Naive thymus-derived CD8-positive, alpha-beta T cell (primary cell): Measurements from ENCODE around the gene MYRIP. TPM values are rescaled to one million over a fixed set of nuclear protein-coding genes. Genes with fewer than 3 reads are reported as not detected.
"Not testable (repeated sequence)": the region's sequence is repeated elsewhere in the genome, so short reads cannot be mapped to it uniquely, and the experiment has no call there.

ENCODE experiments used
- ATAC-seq, 2 donors: fragments of 150-1000 bp; cut with Tn5 transposase in 1 of 2; sonication (Bioruptor Pico), chemical (Tn5 transposase) in 1 of 2; 1 replicate in 1 of 2; 2 replicates in 1 of 2; pipeline ENCODE4 v1.10.0; 2021; ENCODE audit warnings: mild to moderate bottlenecking in 2 of 2, moderate library complexity in 2 of 2
- POLR2A ChIA-PET: fragments of 350-600 bp; sonication (Branson Sonifier 250); formaldehyde crosslinking; loops from one replicate; lab custom pipeline; 2021; ENCODE audit warnings: antibody characterized with exemption; lab: Charles Lee
- DNase-seq, 10 donors: peaks; one replicate each; pipeline versions ENCODE4 v3.0.0 to v3.0.0-alpha.2; 2020 to 2022
- H3K27ac Mint-ChIP-seq, 10 donors: one replicate each; pipeline ENCODE4 v1.8.0; 2020 to 2022; ENCODE audit warnings: mild to moderate bottlenecking in 10 of 10, mixed read lengths in 10 of 10, moderate library complexity in 4 of 10, inconsistent platforms in 1 of 10
- H3K27me3 Mint-ChIP-seq, 5 donors: one replicate each; pipeline ENCODE4 v1.8.0; 2021 to 2022; ENCODE audit warnings: mixed read lengths in 5 of 5
- H3K36me3 Mint-ChIP-seq, 3 donors: one replicate each; pipeline ENCODE4 v1.8.0; 2020 to 2022; ENCODE audit warnings: mixed read lengths in 3 of 3, mild to moderate bottlenecking in 2 of 3, inconsistent platforms in 1 of 3
- H3K4me1 Mint-ChIP-seq, 4 donors: one replicate each; pipeline ENCODE4 v1.8.0; 2021 to 2022; ENCODE audit warnings: mixed read lengths in 4 of 4
- H3K4me3 Mint-ChIP-seq, 10 donors: one replicate each; pipeline ENCODE4 v1.8.0; 2020 to 2022; ENCODE audit warnings: mild to moderate bottlenecking in 10 of 10, mixed read lengths in 10 of 10, moderate library complexity in 6 of 10, inconsistent platforms in 1 of 10
- H3K9me3 Mint-ChIP-seq, 9 donors: one replicate each; pipeline ENCODE4 v1.8.0; 2020 to 2022; ENCODE audit warnings: mixed read lengths in 9 of 9, mild to moderate bottlenecking in 3 of 9, inconsistent platforms in 1 of 9, moderate library complexity in 1 of 9
- polyA plus RNA-seq, 3 donors: library from polyadenylated mRNA; unstranded; fragments of 300-500 nt; fragmentation: Illumina TruSeq; gene quantifications; one replicate each; pipeline ENCODE4 v1.2.3, GENCODE V29; 2021
- total RNA-seq, 8 experiments: library from RNA in 2 of 8; stranded (reverse) in 2 of 8; gene quantifications; one replicate each; pipeline ENCODE4 v1.2.3 and lab custom pipeline; 2021 to 2026

MYRIP gene
- total and polyA plus RNA-seq, 5 experiments from 2014 or later = 0.08 TPM; not detected in 4

GRCh38 chr3:40083066-40083465 lies 273.7 kb downstream of the MYRIP start:
- Mint-ChIP-seq H3K4me1 (no peaks in the 10 kb centered on the region), H3K9me3 (peaks cover 0 to 26% (median 7%) of the 10 kb centered on the region in 9 donors), H3K36me3 (peaks cover 0 to 20% (median 0%) of the 10 kb centered on the region in 3 donors), H3K27ac (no peak overlapping the region), H3K4me3 (no peak overlapping the region), H3K27me3 (peaks cover 5 to 27% (median 7%) of the 10 kb centered on the region in 5 donors)
- DNase-seq (no peak), ATAC-seq (no peak)
- POLR2A ChIA-PET = no interaction called here

- peaks cover 5 to 27% (median 7%) of the 10 kb centered on the region in 5 donors for H3K27me3 Mint-ChIP-seq
- H3K4me3 Mint-ChIP-seq, H3K4me1 Mint-ChIP-seq, DNase-seq, ATAC-seq, H3K27ac Mint-ChIP-seq, POLR2A ChIA-PET: not testable (repeated sequence)
- peaks cover 0 to 20% (median 0%) of the 10 kb centered on the region in 3 donors for H3K36me3 Mint-ChIP-seq
- H3K9me3 Mint-ChIP-seq = peaks cover 0 to 26% (median 7%) of the 10 kb centered on the region in 9 donors
Observed at GRCh38 chr3:40084424-40084823, 275.0 kb downstream of the MYRIP start.

DNA sequence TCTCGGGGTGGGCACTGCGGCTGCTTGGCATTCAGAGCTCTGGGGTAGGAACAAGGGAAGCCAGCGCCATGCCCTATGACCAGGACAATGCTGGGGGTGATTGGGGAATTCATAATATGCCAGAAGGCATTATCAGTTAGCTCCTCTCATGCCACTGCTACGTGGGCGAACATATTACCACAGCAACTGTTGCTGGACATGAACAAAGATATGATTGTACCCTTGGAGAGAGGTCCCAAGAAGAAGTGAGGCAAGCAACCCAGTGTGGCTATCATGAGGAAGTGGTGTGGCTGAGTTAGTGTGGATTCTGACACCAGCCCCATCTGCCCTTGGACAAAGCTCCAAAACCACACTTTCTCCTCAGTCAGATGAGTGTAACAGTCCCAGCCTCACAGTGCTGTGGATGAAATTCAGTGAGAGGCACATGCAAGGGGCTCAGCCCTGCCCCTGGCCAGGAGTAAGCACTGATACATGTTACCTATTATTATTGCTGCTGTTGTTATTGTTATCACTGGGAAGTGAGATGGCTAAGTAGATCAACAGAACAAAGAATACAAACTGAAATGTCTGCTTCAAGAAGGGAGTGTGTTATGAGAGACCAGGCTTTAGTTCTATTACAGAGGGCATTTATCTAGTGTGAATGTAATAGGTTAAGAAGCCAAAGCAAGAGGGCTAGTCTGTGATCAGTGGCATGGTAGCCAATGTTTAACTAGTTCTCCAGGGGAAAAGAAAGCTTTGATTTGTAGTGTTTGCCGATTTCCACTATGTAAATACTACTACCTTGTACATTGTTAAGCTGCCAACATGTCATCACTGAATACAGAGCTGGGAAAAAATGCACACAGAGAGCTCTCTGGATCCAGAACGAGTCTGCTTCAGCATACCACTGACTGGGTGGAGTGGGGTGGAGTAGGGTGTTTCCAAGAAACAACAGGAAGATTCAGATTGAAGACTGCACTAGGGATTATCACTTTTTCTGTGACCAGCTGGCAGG lies 277.8 kb downstream of the MYRIP start:
- peaks cover under 1 to 27% (median 4%) of the 10 kb centered on the region in 5 donors for H3K27me3 Mint-ChIP-seq
- H3K4me3 Mint-ChIP-seq = no peak overlapping the region
- H3K36me3 Mint-ChIP-seq = peaks cover 0 to 7% (median 0%) of the 10 kb centered on the region in 3 donors
- no peak overlapping the region for H3K27ac Mint-ChIP-seq
- no peaks in the 10 kb centered on the region for H3K4me1 Mint-ChIP-seq
- POLR2A ChIA-PET = interaction anchor here (0.5 kb wide), 1 partner anchor 871 kb away, joined by 3 read pairs; no protein-coding TSS in a partner anchor
- no peak for DNase-seq
- ATAC-seq = no peak
- peaks cover 0 to 14% (median under 1%) of the 10 kb centered on the region in 9 donors for H3K9me3 Mint-ChIP-seq

DNA sequence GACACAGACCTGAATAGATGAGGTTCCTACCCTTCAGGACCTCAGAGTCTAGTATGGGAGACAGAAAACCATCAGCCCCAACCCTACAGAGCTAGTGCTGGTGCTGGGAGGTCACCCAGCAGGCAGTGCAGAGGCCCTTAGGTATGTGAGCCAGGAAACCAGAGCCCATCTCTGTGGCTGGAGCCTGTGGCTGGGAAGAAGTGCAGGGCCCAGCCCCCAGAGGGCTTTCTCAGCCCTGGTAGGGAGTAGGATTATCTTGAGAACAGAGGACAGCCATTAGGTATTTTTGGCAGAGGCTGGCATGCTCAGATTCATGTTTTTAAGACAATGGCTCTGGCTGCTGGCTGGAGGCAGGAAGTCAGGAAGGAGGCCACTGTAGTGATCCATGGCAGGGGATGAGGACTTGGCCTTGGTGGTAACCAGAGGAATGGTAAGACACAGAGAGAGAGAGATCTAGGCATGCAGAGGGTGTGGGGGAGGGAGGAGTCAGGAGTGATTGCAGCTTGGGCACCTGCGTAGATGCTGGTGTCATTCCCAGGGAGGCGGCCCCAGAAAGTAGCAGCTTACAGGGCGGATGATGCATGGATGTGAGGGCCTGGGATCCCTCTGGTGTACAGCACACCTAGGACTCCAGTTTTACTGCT lies 279.2 kb downstream of the MYRIP start:
- POLR2A ChIA-PET = no interaction called here
- Mint-ChIP-seq H3K27me3 (peaks cover 0 to 22% (median 4%) of the 10 kb centered on the region in 5 donors), H3K36me3 (no peaks in the 10 kb centered on the region), H3K9me3 (peaks cover 0 to 1% (median 0%) of the 10 kb centered on the region in 9 donors), H3K27ac (peak overlapping the region in 1 of 10 donors; percentile 51), H3K4me3 (no peak overlapping the region), H3K4me1 (no peaks in the 10 kb centered on the region)
- peak in 1 of 2 donors; percentile 5 for ATAC-seq
- DNase-seq = no peak

DNA sequence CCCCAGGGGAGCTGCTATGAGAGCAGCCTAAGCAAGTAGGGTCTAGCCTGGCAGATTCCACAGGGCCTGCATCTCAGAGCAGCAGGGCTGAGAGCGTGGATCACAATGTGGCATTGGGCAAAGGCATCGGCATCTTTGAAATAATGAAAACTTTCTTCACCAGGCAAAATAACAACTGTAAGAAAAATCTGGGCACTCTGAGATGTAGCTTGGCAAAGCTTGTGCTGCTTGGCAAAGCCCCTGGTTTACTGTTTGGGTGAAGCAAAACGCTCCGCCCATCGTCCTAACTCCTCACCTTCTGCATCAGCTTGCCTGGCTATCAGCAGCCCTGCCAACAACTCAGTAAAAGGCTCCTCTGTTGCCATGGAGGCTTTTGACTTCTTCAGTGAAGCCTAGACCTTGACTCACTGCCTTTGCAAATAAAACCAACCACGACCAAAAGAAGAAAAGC lies 287.3 kb downstream of the MYRIP start:
- ATAC-seq (no peak), DNase-seq (no peak)
- H3K27ac Mint-ChIP-seq = no peak overlapping the region
- POLR2A ChIA-PET = no interaction called here
- peaks cover 0 to 7% (median 4%) of the 10 kb centered on the region in 3 donors for H3K36me3 Mint-ChIP-seq
- no peaks in the 10 kb centered on the region for H3K4me1 Mint-ChIP-seq
- H3K9me3 Mint-ChIP-seq = peaks cover 0 to 9% (median 6%) of the 10 kb centered on the region in 9 donors
- peaks cover 0 to 15% (median 4%) of the 10 kb centered on the region in 5 donors for H3K27me3 Mint-ChIP-seq
- H3K4me3 Mint-ChIP-seq = no peak overlapping the region

DNA sequence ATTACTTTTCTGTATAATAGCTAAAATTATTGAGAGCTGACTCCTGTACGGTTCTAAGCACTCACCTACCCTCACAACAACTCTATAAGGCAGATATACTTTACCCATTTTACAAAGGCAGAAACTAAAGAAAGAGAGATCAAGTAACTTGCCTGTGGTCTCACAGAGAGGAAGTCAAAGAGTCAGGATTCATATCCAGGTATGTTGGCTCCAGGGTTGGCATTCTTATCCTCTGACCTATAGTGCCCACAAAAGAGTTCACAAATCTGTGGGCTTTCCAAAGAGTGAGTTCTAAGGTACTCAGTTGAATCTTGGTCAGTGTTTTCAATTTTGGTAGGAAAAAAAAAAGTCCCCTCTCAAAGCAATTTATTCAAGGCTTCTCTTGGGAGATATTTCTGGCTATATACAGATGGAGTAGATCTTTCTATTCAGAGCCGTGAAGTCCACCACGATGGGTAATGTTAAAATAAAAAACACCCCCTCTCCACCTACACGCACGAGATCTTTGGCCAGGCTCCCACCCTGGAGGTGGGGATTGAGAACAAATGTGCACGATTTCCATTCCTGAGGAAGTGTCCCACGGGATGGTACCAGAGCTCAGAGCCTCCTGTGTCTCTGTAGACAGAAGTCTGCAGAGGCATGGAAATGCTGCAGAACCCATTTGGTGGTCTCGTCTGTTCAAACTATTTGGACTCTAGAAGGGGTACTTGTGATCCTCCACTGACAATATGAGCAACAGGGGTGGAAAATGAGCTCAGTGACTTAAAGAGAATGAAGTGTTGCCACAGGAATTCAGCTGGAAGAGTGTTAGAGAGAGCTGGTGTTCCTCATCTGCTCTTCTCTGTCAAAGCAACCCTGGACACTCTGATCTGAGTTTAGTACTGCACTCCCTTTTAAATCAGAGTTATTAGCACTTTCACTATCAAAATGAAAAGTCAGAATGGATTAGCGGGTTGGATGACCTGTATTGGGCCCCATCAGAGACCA lies 288.0 kb downstream of the MYRIP start:
- Mint-ChIP-seq H3K27ac (no peak overlapping the region), H3K4me3 (no peak overlapping the region), H3K4me1 (no peaks in the 10 kb centered on the region), H3K36me3 (peaks cover 0 to 15% (median 4%) of the 10 kb centered on the region in 3 donors), H3K27me3 (peaks cover 0 to 15% (median 4%) of the 10 kb centered on the region in 5 donors), H3K9me3 (peaks cover 0 to 16% (median 7%) of the 10 kb centered on the region in 9 donors)
- ATAC-seq = no peak
- no peak for DNase-seq
- POLR2A ChIA-PET = no interaction called here

GRCh38 chr3:40098261-40098759 lies 288.9 kb downstream of the MYRIP start:
- Mint-ChIP-seq H3K36me3 (peaks cover 0 to 21% (median 4%) of the 10 kb centered on the region in 3 donors), H3K27ac (no peak overlapping the region), H3K27me3 (peaks cover 0 to 16% (median 4%) of the 10 kb centered on the region in 5 donors), H3K9me3 (peaks cover 0 to 22% (median 7%) of the 10 kb centered on the region in 9 donors), H3K4me3 (no peak overlapping the region), H3K4me1 (no peaks in the 10 kb centered on the region)
- no peak for ATAC-seq
- POLR2A ChIA-PET = no interaction called here
- no peak for DNase-seq

DNA sequence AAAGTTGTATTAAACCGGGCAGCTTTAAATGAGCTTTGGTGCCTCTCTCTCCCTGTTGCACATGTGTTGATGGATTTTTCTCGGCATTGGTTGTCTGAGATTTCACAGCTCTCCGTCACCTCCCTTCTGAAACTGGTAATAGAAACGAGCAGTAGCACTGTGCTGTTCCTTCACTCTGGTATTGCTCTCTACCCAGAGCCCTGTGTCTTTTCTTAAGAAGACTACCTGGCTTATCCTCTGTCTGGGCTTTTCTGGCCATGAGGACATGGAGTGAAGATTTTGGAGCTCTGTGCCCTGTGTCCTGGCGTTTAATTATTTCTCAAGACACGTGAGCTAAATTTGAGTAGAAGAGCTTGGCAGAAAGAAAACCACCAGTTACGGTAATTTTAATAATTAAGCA lies 290.5 kb downstream of the MYRIP start:
- H3K4me3 Mint-ChIP-seq = no peak overlapping the region
- no peak overlapping the region for H3K27ac Mint-ChIP-seq
- H3K4me1 Mint-ChIP-seq = no peaks in the 10 kb centered on the region
- DNase-seq (no peak), ATAC-seq (no peak)
- peaks cover 0 to 21% (median 4%) of the 10 kb centered on the region in 3 donors for H3K36me3 Mint-ChIP-seq
- peaks cover 0 to 11% (median 4%) of the 10 kb centered on the region in 5 donors for H3K27me3 Mint-ChIP-seq
- POLR2A ChIA-PET = no interaction called here
- H3K9me3 Mint-ChIP-seq = peaks cover 0 to 22% (median 7%) of the 10 kb centered on the region in 9 donors

- no peak overlapping the region for H3K27ac Mint-ChIP-seq
- no peak for DNase-seq
- H3K9me3 Mint-ChIP-seq = peaks cover 0 to 22% (median 7%) of the 10 kb centered on the region in 9 donors
- H3K4me3 Mint-ChIP-seq = no peak overlapping the region
- H3K27me3 Mint-ChIP-seq = peaks cover 0 to 8% (median 1%) of the 10 kb centered on the region in 5 donors
- H3K4me1 Mint-ChIP-seq = no peaks in the 10 kb centered on the region
- POLR2A ChIA-PET = no interaction called here
- peaks cover 0 to 21% (median 4%) of the 10 kb centered on the region in 3 donors for H3K36me3 Mint-ChIP-seq
- ATAC-seq = no peak
Observed at GRCh38 chr3:40102182-40102581, 292.8 kb downstream of the MYRIP start.

DNA sequence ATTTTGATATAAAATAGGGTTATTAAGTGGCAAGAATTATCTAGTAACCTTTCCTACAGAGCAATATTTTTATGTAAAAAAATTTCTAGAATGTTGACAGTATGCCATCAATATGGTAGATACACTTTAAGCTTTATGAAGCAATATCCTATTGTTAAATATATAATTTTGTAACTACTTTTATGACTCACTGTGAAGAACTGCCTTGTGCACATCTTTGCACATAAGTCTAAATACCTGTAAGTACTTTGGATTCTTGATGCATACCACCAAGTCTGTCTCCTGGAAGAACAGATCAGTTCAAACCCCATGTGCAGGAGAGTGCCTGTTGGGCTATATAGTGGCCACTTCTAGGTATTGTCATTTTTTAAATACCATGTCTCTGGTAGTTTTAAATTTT lies 294.4 kb downstream of the MYRIP start:
- H3K4me1 Mint-ChIP-seq = no peaks in the 10 kb centered on the region
- DNase-seq (no peak), ATAC-seq (no peak)
- H3K4me3 Mint-ChIP-seq = no peak overlapping the region
- peaks cover 0 to 21% (median 4%) of the 10 kb centered on the region in 3 donors for H3K36me3 Mint-ChIP-seq
- peaks cover 0 to 15% (median 1%) of the 10 kb centered on the region in 5 donors for H3K27me3 Mint-ChIP-seq
- POLR2A ChIA-PET = no interaction called here
- peaks cover 0 to 22% (median 7%) of the 10 kb centered on the region in 9 donors for H3K9me3 Mint-ChIP-seq
- H3K27ac Mint-ChIP-seq = no peak overlapping the region

DNA sequence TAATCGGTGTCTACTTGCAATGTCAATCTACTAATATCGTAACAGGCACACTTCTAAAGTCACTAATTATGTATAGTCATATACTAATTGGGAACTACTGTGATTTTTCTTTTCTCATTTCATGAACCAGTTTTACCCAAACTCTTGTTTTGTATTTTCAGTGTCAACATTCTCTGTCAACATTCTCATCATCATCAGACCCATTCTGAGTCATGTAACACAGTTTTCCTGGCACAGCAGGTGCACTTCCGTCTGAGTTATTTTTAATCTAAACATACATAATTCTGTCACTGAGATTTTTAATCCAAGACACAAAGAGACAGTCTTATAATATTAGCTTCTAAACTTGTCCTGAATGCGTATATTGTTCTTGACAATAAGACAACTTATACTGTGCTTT lies 295.0 kb downstream of the MYRIP start:
- Mint-ChIP-seq H3K27ac (no peak overlapping the region), H3K4me1 (no peaks in the 10 kb centered on the region), H3K4me3 (no peak overlapping the region), H3K9me3 (peaks cover 0 to 22% (median 7%) of the 10 kb centered on the region in 9 donors), H3K27me3 (peaks cover 0 to 15% (median 1%) of the 10 kb centered on the region in 5 donors), H3K36me3 (peaks cover 0 to 21% (median 6%) of the 10 kb centered on the region in 3 donors)
- no peak for DNase-seq
- POLR2A ChIA-PET = no interaction called here
- ATAC-seq = no peak
